GM19238 (cell line): Measurements from ENCODE around the gene KCNH3.
A peak's percentile ranks its signal among the peaks of the same experiment; 100 is the strongest.
"Not testable (repeated sequence)": the region's sequence is repeated elsewhere in the genome, so short reads cannot be mapped to it uniquely, and the experiment has no call there.

Experiments used
- DNase-seq: peaks from one replicate; pipeline ENCODE4 v3.0.0; 2011; ENCODE audit warnings: low spot score; ENCODE audit not compliant: insufficient read length

The KCNH3 gene, protein sequence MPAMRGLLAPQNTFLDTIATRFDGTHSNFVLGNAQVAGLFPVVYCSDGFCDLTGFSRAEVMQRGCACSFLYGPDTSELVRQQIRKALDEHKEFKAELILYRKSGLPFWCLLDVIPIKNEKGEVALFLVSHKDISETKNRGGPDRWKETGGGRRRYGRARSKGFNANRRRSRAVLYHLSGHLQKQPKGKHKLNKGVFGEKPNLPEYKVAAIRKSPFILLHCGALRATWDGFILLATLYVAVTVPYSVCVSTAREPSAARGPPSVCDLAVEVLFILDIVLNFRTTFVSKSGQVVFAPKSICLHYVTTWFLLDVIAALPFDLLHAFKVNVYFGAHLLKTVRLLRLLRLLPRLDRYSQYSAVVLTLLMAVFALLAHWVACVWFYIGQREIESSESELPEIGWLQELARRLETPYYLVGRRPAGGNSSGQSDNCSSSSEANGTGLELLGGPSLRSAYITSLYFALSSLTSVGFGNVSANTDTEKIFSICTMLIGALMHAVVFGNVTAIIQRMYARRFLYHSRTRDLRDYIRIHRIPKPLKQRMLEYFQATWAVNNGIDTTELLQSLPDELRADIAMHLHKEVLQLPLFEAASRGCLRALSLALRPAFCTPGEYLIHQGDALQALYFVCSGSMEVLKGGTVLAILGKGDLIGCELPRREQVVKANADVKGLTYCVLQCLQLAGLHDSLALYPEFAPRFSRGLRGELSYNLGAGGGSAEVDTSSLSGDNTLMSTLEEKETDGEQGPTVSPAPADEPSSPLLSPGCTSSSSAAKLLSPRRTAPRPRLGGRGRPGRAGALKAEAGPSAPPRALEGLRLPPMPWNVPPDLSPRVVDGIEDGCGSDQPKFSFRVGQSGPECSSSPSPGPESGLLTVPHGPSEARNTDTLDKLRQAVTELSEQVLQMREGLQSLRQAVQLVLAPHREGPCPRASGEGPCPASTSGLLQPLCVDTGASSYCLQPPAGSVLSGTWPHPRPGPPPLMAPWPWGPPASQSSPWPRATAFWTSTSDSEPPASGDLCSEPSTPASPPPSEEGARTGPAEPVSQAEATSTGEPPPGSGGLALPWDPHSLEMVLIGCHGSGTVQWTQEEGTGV

DNA sequence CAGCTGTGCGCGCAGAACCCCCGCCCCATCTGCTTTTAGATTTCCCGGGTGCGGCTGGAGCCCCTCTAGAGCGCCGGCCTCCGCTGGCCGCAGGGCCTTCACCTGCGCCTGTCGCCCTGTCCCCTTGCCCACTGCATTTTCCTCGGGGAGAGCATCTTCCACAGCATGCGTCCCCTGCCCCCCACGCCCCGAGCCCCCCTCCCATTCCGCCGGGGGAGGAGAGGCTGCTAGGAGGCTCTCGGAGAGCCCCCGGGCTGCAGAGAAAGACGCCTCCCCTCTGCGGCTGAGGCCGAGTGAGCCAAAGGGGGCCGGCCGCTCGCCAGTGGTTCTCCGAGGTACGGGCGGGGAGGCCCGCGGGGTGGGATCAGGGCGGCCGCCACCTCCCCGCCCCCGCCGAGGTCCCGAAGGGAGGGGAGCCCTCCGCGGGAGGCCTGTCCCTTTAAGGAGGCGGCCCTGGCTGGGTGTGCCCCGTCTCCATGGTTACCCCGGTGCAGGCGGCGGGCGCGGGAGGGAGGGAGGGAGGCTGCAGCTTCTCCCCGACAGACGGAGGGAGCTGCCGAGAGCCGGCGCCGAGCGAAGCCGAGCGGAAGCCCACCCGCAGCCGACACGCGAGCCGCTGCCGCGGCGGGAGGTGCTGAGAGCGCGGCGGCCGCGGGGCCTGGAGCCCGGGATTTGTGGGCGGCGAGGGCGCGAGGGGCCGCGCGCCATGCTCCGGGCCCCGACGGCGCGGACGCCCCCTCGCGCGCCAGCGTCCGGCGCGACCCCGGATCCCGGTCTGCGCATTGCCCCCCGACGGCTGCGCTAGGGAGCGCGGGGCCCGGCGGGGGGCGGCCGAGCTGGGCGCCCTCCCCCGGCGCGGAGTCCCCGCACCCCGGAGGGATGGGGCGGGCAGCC is at the start of gene KCNH3:
TSS of gene KCNH3 (plus strand) at position 521 of the 894 bp plus-strand sequence. CDS start 387 bp downstream, outside the sequence.
- peak; percentile 95 for DNase-seq

DNA sequence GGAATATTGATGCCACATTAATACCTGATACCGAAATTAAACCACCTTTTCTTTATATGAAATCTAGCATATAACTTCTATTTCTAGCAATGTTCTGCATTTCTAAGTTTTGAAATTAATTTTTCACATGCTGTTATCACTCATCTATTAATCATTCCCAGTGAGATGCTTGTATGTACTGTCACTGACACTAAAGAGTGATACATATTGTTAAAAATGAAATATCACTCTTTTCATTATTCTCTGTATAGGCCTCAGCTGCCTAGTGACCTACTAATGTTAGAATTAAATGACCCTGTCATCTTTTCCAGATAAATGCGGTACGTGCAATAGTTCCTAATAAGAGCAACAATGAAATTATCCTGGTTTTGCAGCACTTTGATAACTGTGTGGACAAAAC is 49.7 kb upstream of the KCNH3 start:
- no peak for DNase-seq

DNA sequence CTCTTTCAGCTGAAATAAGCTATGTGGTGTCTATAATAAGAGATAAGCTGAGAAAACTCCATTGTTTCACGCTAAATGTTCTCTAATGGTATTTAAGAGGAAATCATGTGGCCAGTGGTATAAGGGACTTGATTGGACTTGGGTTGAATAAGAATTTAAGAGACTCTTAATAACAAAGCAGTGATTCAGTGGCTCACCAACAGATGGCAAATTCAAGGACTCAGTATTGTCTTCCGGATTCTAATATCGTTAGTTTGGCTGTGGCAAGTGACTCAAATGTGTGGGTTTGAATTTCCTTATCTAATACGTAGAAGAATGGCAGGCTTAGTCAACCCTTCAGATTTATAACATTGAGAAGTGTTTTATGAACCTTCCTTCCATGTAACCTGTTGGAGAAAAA is 49.1 kb upstream of the KCNH3 start:
- DNase-seq = no peak

DNA sequence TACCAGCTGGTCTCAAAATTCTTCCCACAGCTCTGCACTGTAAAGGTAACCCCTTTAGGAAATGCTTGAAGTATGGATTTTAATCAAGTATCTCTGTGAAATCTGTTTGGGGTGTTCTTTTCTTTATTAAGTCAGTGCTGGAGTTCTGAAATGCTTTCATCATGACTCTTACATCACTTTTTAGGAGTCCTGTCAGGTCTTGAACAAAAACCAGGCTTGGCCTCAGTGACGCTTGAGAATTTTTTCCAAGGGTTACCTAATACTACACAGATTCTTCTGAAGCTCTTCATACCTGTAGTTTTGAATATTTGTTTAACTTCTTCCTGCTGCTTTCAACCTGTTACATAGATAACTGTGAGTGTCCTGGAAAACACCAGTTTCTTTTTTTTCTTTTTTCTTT is 47.0 kb upstream of the KCNH3 start:
- no peak for DNase-seq

DNA sequence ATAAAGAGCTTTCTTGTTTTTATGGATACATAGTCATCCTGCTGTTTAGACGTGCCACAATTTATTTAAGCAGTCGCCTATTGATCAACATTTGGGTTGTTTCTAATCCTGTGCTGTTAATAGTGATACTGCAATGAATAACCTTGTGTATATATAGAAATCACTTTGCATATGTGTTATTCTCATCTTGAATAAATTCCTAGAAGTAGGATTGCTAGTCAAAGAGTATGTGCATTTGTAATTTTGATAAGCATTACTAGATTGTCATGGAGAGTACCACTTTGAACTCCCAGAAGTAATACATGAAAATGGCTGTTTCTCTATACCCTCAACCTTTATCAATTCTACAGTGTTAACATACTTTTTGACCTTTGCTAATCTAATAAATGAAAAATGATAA is 44.9 kb upstream of the KCNH3 start:
- no peak for DNase-seq

DNA sequence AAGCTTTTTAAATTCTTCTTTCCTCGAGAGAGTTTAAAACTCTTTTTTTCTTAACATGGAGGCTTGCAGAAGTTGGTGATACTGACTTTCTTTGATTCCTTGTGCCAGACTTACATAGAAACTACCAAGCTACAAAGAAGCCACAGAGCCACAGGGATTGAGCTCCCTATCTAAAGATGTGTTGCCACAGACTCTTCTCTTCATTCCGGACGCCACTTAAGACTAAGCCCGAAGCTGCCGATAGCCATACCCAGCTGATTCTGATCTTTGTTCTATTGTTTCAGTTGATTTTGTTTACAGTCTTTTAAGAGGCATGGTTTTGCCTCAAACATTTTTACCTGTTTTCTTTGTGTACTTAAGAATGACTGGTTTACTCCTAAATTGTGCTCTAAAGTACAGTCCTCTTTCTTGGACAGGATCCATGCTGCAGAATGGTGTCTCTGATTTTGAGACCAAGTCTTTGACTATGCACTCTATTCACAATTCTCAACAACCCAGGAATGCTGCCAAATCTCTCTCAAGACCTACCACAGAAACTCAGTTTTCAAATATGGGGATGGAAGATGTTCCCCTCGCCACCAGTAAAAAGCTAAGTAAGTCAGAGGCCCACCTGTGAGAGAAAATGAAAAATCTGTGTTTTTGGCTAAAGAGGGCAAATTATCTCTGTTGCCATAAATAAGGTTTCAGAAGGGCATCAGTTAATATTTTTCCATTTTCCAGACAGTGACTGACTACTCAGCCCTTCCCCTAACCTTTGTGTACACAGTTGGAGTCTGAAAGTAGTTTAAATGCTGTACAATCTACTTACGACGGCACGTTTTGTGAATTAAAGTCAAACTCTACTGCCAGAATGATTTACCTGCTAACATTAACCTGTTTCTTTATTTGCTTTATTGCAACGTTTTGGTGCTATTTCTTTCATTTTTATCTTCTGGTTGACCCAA is 42.1 kb upstream of the KCNH3 start:
- no peak for DNase-seq

DNA sequence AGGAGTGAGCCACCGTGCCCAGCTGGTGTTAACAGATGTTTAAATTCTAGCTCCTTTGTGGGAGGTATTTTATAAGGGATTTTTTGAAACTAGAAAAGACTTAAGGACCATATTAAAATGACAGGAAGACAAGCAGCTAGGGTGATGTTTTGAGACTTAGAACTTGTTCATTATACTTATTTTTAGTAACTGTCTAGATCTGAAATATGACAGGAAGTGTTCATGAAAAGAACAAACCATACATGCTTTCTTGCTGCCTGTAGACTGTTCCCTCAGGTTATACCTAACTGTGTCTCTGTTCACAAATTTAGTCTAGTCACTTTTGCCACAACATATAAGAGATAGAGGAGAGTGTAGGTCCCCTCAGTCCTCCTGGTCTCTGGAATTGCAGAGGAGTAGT is 36.9 kb upstream of the KCNH3 start:
- DNase-seq = no peak

DNA sequence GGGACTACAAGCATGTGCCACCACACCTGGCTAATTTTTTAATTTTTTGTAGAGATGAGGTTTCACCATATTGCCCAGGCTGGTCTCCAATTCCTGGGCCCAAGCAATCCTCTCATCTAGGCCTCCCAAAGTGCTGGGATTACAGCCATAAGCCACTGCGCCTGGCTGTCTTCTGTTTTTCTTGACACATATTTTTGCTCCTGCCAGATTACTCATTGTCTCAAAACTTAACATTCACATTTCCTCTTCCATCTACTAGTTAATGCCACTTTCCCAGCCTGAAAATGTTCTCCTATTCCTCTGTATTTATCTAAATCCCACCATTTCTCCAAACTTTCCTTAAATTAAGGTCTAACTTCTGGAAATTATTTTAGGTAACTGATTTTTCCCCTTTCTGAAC is 36.2 kb upstream of the KCNH3 start:
- DNase-seq = no peak

DNA sequence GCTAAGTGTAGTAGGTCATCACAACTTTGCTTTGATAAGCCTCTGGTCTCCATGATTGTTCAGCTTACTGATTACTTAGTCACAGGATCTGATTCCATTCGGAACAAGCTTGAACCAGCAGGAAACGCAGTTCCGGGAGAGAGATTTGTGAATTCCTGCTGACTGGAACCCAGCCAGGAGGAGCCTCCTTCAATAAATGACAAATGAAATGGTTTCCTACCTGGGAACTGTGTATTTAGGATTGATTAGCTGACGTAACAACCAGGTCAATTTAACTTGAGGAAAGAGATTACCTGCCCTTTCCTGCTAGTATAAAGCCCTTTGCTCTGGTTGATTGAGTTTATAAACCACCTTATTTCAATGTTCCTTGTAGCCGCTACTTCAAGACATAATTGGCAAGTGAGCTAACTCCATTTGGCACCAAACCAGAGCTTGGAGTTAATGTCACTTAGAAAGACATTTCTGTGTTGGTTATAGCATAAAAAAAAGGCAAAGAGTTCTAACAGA is 35.1 kb upstream of the KCNH3 start:
- no peak for DNase-seq

DNA sequence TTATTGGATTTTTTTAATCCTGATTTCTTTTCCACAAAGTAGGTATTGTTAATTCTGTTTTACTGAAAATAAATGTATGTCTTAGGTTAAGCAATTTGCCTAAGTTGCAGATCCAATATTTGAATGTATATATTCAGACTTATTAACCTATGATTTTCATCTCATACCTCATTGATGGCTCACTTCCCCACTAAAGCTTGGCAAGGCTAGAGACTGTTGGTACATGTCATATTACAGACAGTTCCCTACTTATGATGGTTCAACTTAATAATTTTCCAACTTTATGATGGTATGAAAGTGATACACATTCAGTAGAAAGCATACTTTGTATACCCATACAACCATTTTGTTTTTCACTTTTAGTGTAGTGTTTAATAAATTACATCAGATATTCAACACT is 33.2 kb upstream of the KCNH3 start:
- no peak for DNase-seq

DNA sequence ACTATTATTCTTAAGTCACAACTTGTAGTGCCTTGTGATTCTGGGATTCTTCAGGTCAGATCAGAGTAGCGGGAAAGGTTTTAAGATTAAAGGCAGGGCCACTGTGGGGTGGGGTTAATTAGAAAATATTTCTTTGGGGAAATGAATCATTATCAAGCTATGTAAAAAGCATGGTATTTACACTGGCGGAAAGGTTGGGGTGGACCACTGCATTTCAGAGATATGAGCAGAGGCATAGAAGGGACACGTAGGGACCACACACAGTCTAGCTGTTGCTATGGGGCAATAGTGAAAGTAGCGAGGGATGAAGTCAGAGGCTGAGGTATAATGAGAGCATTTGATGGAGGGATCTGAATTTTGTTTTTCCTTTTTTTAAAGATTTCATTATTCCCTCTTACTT is 31.7 kb upstream of the KCNH3 start:
- no peak for DNase-seq

DNA sequence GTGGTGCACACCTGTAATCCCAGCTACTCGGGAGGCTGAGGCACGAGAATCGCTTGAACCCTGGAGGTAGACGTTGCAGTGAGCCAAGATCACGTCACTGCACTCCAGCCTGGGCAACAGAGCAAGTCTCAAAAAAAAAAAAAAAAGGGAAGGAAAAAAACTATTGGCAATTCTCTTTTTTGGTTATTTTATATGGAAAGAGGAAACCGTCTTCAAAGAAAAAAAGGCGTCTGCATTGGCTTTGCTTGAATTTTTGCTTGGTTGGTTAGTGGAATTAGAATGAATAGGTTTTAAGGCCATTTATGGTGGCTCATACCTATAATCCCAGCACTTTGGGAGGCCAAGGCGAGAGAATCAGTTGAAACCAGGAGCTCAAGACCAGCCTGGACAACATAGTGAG is 29.1 kb upstream of the KCNH3 start:
- DNase-seq = not testable (repeated sequence)

DNA sequence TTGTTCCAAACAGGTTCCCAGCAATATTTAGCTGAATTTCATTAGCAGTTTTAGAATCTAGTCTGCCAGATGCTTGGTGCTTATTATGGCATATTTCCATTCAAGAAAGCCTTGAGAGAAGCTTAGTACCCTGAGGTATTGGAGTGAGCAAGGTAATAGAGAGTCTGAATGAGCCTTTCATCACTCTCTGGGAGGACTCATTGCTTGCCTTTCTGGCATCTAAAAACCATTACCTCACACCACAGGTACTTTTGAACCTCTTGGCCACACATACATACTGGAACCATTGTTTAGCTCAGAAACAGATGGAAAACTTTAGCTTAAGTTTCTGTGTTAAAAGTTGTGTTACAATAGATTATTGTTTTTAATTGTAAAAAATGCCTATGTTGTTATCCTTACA is 27.4 kb upstream of the KCNH3 start:
- no peak for DNase-seq

DNA sequence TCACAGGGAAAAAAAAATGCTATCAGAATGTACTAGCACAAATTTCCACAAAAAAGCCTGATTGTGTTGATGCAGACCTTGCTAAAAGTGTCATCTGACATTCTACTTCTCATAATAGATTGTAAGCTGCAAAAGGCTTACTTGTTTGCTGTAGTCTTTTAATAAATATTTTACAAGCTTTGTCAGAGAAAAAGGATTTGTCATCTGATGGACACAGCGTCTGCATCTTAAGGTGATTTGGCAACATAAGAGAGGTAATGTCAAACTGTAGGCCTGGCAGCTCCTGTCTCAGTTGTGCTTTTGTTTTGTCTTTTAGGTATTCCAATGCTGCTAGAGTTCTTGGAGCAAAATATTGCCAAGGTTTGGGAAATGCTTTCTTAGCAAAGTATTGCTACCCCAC is 26.3 kb upstream of the KCNH3 start:
- no peak for DNase-seq

DNA sequence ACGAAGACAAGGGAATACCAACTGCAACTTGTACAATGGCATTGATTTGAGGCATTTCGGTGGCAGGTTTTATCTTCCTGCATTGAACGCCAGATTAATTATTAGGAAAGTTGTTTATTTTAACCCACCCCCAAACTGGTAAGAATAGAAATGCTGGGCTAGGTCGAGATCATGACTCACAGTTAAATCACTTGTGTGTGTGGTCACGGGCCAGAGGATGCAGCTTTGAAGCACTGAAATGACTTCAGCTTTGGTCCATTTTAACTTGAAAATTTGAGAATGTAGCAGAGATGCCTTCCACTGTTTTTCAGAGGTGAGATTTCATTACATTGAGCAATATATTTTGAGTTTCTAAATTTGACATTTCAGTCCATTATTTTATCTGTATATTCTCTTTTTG is 23.6 kb upstream of the KCNH3 start:
- DNase-seq = no peak

DNA sequence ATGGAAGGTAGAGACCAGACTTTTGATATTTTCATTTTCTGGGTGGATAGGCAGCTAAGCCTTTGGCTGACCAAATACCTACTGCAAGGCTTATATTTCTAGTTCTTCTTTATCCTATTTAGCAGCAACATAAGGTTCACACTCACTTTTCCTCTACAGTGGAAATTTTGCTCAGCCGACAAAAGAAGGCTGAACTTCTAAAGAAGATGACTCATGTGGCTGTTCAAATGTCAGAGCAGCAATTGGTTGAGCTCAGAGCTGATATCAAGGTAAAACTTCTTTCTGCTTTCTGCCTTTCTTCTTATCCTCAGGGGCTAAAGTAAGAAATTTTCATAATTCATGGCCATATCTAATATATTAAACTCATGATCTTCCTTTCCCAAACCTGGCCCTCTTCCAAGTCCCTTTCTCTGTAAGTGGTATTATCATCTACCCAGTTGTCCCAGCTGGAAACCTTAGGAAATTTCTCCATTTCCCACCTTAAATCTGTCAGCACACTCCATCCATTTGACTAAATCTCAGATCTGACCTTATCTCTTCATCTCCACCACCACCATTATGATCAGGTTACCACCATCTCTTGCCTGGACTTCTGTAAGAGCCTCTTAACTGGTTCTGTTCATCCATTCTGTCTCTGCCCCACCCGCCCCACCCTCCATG is 19.8 kb upstream of the KCNH3 start:
- no peak for DNase-seq

DNA sequence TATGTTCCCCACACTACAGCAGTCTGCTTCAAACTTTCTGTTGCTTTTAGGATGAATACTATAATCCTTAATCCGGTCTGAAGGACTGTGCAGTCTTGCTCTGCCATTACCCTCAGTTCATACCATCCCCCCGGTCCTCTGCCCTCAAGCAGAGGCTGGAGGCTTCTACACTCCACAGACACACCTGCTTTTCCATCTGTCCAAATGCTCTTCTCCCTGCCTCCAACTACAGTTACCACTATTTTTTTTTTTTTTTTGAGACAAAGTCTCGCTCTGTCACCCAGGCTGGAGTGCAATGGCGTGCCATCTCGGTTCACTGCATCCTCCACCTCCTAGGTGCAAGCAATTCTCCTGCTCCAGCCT is 19.3 kb upstream of the KCNH3 start:
- no peak for DNase-seq

DNA sequence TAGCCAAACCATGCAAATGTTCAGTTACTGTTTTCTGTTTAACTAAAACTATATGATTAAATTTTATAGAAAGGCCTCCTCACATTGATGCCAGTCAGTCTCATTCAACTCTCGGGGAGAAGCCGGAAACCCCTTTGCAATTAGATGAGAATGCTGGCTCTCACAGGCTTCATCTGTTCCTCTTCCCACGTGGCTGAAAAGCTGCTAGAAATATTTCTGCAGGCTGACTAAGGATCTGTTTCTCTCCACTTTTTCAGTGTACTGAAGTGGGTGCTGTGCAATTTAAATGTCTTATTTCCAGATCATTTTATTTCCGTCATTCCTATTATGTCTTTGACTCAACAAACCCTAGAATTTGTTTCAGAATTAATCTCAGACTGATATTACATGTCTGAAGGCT is 17.4 kb upstream of the KCNH3 start:
- no peak for DNase-seq

DNA sequence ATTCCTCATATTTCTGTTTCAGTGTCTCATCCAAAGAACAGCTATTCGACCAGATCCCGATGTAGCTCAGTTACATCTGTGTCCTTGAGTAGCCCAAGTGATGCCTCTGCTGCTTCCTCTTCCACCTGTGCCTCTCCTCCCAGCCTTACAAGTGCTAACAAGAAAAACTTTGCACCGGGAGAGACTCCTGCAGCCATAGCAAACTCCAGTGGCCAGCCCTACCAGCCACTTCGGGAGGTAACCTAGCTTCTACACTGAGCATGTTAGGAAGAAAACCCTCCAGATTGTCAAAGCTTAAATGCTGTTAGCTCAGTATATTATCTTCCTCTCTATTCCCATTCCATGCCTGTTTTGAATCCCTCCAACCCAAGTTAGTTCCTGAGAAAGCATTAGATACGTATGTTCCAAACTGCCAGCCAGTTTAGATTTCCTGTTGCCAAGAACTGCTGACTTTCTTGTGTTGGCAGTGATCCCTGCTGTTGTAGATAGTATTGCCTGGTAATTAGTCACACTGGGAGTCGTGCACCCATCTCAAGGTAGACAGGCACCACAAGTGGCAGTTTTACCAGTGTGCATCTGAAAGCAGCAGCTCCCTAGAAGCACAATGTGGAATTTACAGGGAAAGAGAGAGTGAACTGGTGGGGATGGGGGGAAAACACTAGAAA is 14.0 kb upstream of the KCNH3 start:
- no peak for DNase-seq
